OCI-LY3 (cell line): ENCODE results near the gene DNAJB13.

ENCODE experiments used
- H2AFZ ChIP-seq: fragments of 200-600, 300-600 bp; shearing (Covaris generic); 2 replicates; pipeline ENCODE4 v1.6.0; 2014; ENCODE audit warnings: antibody characterized with exemption, low read depth, low read length
- H3K27ac ChIP-seq: fragments of 200-600, 300-600 bp; sonication (generic); 2 replicates; pipeline ENCODE4 v1.5.1; 2014; ENCODE audit warnings: mild to moderate bottlenecking, low read length, moderate library complexity, mixed read lengths
- H3K27me3 ChIP-seq: fragments of 200-600, 300-600 bp; sonication (generic); 2 replicates; pipeline ENCODE4 v1.6.1; 2014; ENCODE audit warnings: low read depth, low read length, mixed read lengths
- H3K36me3 ChIP-seq: fragments of 200-600, 300-600 bp; sonication (generic); replicated peaks from 2 replicates; pipeline ENCODE3; 2014; ENCODE audit warnings: low read depth, low read length, mixed read lengths
- H3K4me1 ChIP-seq: fragments of 300-600, 200-600 bp; sonication (generic); 2 replicates; pipeline ENCODE4 v1.6.1; 2014; ENCODE audit warnings: low read length, mixed read lengths
- H3K4me2 ChIP-seq: fragments of 200-600, 300-600 bp; sonication (generic); 2 replicates; pipeline ENCODE4 v1.6.1; 2014; ENCODE audit warnings: low read length, mixed read lengths
- H3K4me3 ChIP-seq: fragments of 300-600, 200-600 bp; sonication (generic); 2 replicates; pipeline ENCODE4 v1.5.1; 2014; ENCODE audit warnings: antibody characterized with exemption, mild to moderate bottlenecking, low read length, moderate library complexity
- H3K79me2 ChIP-seq: fragments of 300-600, 200-600 bp; shearing (Covaris generic); 2 replicates; pipeline ENCODE4 v1.6.1; 2014; ENCODE audit warnings: mild to moderate bottlenecking, low read length, mixed read lengths
- H3K9ac ChIP-seq: fragments of 300-600, 200-600 bp; shearing (Covaris generic); 2 replicates; pipeline ENCODE4 v1.6.0; 2014; ENCODE audit warnings: mild to moderate bottlenecking, low read length, moderate library complexity
- H3K9me3 ChIP-seq: fragments of 200-600, 300-600 bp; shearing (Covaris generic); 2 replicates; pipeline ENCODE4 v1.6.1; 2014; ENCODE audit warnings: low read length, mixed read lengths; ENCODE audit not compliant: insufficient read depth
- H4K20me1 ChIP-seq: fragments of 200-600, 300-600 bp; sonication (generic); 2 replicates; pipeline ENCODE4 v1.6.1; 2016; ENCODE audit warnings: low read length, mixed read lengths; ENCODE audit not compliant: insufficient read depth
- EZH2phosphoT487 ChIP-seq: fragments of 200-600 bp; shearing (Covaris generic); IDR thresholded peaks from 2 replicates; pipeline ENCODE4 v1.6.1; 2018; ENCODE audit warnings: antibody characterized with exemption, mixed run types, low read depth
- TF ChIP-seq, protein P1 (sequence below): fragments of 200-600, 300-600 bp; sonication (generic); IDR thresholded peaks from 2 replicates; pipeline ENCODE4 v1.5.1; 2014; ENCODE audit warnings: antibody characterized with exemption, low read length, low read depth

Gene DNAJB13

GRCh38 chr11:73963861-73964260, 13.0 kb downstream of the DNAJB13 start:
- Histone ChIP-seq H3K4me1 (peaks cover 21% of the 10 kb centered on the region), H3K4me2 (peak overlapping the region; percentile 68), H3K27me3 (peaks cover 17% of the 10 kb centered on the region), H2AFZ (peak overlapping the region; percentile 26; the same call in 1 of the 2 replicates), H3K27ac (no peak overlapping the region), H3K9me3 (no peaks in the 10 kb centered on the region), H4K20me1 (no peaks in the 10 kb centered on the region), H3K79me2 (no peaks in the 10 kb centered on the region), H3K36me3 (no peaks in the 10 kb centered on the region), H3K4me3 (peak overlapping the region; percentile 8; the same call in 1 of the 2 replicates), H3K9ac (peak overlapping the region; percentile 11; the same call in 1 of the 2 replicates)
- TF ChIP-seq EZH2phosphoT487, result no peak
- TF ChIP-seq, protein P1, sequence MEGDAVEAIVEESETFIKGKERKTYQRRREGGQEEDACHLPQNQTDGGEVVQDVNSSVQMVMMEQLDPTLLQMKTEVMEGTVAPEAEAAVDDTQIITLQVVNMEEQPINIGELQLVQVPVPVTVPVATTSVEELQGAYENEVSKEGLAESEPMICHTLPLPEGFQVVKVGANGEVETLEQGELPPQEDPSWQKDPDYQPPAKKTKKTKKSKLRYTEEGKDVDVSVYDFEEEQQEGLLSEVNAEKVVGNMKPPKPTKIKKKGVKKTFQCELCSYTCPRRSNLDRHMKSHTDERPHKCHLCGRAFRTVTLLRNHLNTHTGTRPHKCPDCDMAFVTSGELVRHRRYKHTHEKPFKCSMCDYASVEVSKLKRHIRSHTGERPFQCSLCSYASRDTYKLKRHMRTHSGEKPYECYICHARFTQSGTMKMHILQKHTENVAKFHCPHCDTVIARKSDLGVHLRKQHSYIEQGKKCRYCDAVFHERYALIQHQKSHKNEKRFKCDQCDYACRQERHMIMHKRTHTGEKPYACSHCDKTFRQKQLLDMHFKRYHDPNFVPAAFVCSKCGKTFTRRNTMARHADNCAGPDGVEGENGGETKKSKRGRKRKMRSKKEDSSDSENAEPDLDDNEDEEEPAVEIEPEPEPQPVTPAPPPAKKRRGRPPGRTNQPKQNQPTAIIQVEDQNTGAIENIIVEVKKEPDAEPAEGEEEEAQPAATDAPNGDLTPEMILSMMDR, result no peak

GRCh38 chr11:73965076-73965763, 14.4 kb downstream of the DNAJB13 start:
- TF ChIP-seq, protein P1, result no peak
- no peak for TF ChIP-seq EZH2phosphoT487
- no peak overlapping the region for H3K9ac ChIP-seq
- H3K79me2 ChIP-seq, result no peaks in the 10 kb centered on the region
- no peaks in the 10 kb centered on the region for H3K9me3 ChIP-seq
- H3K27me3 ChIP-seq, result peaks cover 17% of the 10 kb centered on the region
- H2AFZ ChIP-seq, result no peak overlapping the region
- peak overlapping the region; percentile 68 for H3K4me2 ChIP-seq
- no peaks in the 10 kb centered on the region for H3K36me3 ChIP-seq
- H4K20me1 ChIP-seq, result no peaks in the 10 kb centered on the region
- peak overlapping the region; percentile 61 for H3K4me3 ChIP-seq
- peaks cover 23% of the 10 kb centered on the region for H3K4me1 ChIP-seq
- H3K27ac ChIP-seq, result no peak overlapping the region

- Histone ChIP-seq H3K4me2 (no peak overlapping the region), H3K4me1 (peaks cover 28% of the 10 kb centered on the region), H4K20me1 (no peaks in the 10 kb centered on the region), H3K4me3 (no peak overlapping the region), H3K9ac (no peak overlapping the region), H3K9me3 (no peaks in the 10 kb centered on the region), H3K36me3 (no peaks in the 10 kb centered on the region), H3K27me3 (peaks cover 17% of the 10 kb centered on the region), H3K27ac (no peak overlapping the region), H2AFZ (no peak overlapping the region), H3K79me2 (no peaks in the 10 kb centered on the region)
- TF ChIP-seq EZH2phosphoT487, result no peak
These were observed 14.9 kb downstream of the DNAJB13 start for GRCh38 chr11:73965764-73966121.

DNA sequence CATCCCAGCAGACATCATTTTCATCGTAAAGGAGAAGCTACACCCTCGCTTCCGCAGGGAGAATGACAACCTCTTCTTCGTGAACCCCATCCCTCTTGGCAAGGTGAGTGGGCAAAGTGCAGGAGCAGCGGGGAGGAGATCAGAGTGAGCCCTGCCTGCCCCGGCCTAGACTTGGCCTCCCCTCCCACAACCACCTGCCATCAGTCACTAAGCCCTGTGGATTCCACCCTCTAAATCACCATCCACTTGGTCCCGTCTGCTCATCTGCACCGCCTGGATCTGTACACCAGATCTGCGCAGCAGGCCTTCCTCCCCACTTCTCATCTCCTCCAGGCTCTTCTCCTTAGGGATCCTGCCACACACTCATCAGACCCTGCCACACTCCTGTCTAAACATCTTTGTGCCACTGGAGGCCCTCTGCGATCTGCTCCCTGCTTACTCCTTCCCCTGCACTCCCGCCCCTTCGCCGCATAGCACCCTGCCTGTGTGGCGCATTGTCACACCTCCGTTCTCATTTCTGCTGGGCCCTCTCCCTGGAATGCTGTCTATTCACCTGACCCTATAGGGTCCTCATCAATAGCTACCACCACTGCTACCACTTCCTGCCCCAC, 17.6 kb downstream of the DNAJB13 start:
- Histone ChIP-seq H3K36me3 (peaks cover 9% of the 10 kb centered on the region), H3K9me3 (no peaks in the 10 kb centered on the region), H3K27ac (no peak overlapping the region), H4K20me1 (peaks cover 14% of the 10 kb centered on the region), H3K4me3 (no peak overlapping the region), H3K4me1 (peaks cover 42% of the 10 kb centered on the region), H2AFZ (no peak overlapping the region), H3K9ac (no peak overlapping the region), H3K4me2 (no peak overlapping the region), H3K27me3 (peaks cover 17% of the 10 kb centered on the region), H3K79me2 (no peaks in the 10 kb centered on the region)
- TF ChIP-seq EZH2phosphoT487, result no peak
- TF ChIP-seq, protein P1, result no peak
